Left ventricle myocardium inferior (tissue), 1 donor: ENCODE results near the gene ECSIT. TPM values are rescaled to one million over a fixed set of nuclear protein-coding genes. Genes with fewer than 3 reads are reported as not detected.

Experiments used
- DNase-seq: peaks from one replicate; pipeline ENCODE4 v3.0.0-alpha.2; 2020
- H3K27ac ChIP-seq: fragments of 200-600 bp; replicated peaks from 2 replicates; pipeline ENCODE4 v1.8.0; 2021
- H3K27me3 ChIP-seq: fragments of 200-600 bp; 2 replicates; pipeline ENCODE4 v1.8.0; 2021; ENCODE audit warnings: low read depth
- H3K36me3 ChIP-seq: fragments of 200-600 bp; 2 replicates; pipeline ENCODE4 v1.8.0; 2021
- H3K4me1 ChIP-seq: fragments of 200-600 bp; 2 replicates; pipeline ENCODE4 v1.8.0; 2021
- H3K4me3 ChIP-seq: fragments of 200-600 bp; 2 replicates; pipeline ENCODE4 v1.8.0; 2021; ENCODE audit warnings: mild to moderate bottlenecking, moderate library complexity
- H3K9me3 ChIP-seq: fragments of 200-600 bp; replicated peaks from 2 replicates; pipeline ENCODE4 v1.8.0; 2021
- intact Hi-C: fragments of 100-400 bp; cut with micrococcal nuclease; formaldehyde crosslinking; loops from one replicate; pipeline ENCODE4 v1.11.0; 2022
- microRNA-seq: library from miRNA; unstranded; fragments of <30 nt; microRNA quantifications from one replicate; pipeline ENCODE4 v1.2.0, GENCODE V29; 2020
- total RNA-seq: library from RNA; stranded (reverse); fragmentation: NEBNext Ultra II Directional; extraction: Animal tissue kit (Norgen Biotek cat#: 25700); gene quantifications from one replicate; pipeline ENCODE4 v1.2.1, GENCODE V29; 2021
- TF ChIP-seq, protein P1 (sequence below): fragments of 200-600 bp; IDR thresholded peaks from 2 replicates; pipeline ENCODE4 v1.8.0; 2021; ENCODE audit warnings: antibody characterized with exemption, mild to moderate bottlenecking, borderline replicate concordance
- donor health status: DM: no; HTN: yes; CAD: no; lungs with severe emphysema.

Gene ECSIT
- total RNA-seq, 1 donor from 2014 or later, result 167 TPM

DNA sequence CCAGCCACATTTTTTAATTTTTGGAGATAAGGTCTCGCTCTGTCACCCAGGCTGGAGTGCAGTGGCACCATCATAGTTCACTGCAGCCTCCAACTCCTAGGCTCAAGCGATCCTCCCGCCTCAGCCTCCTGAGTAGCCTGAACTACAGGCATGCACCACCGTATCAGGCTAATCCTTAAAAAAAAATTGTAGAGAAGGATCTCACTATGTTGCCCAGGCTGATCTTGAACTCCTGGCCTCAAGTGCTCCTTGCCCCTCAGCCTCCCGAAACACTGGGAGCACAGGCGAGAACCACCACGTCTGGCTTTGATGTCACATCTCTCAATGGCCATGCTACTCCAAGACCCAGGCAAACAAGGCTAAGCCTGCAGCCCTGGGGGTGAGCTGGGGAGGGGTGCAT lies 72.3 kb downstream of the ECSIT start:
- intact Hi-C loops, result no loop called here
- no peaks in the 10 kb centered on the region for H3K4me1 ChIP-seq
- TF ChIP-seq, protein P1, sequence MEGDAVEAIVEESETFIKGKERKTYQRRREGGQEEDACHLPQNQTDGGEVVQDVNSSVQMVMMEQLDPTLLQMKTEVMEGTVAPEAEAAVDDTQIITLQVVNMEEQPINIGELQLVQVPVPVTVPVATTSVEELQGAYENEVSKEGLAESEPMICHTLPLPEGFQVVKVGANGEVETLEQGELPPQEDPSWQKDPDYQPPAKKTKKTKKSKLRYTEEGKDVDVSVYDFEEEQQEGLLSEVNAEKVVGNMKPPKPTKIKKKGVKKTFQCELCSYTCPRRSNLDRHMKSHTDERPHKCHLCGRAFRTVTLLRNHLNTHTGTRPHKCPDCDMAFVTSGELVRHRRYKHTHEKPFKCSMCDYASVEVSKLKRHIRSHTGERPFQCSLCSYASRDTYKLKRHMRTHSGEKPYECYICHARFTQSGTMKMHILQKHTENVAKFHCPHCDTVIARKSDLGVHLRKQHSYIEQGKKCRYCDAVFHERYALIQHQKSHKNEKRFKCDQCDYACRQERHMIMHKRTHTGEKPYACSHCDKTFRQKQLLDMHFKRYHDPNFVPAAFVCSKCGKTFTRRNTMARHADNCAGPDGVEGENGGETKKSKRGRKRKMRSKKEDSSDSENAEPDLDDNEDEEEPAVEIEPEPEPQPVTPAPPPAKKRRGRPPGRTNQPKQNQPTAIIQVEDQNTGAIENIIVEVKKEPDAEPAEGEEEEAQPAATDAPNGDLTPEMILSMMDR, result no peak
- H3K36me3 ChIP-seq, result no peaks in the 10 kb centered on the region
- no peak for DNase-seq
- no peak overlapping the region for H3K4me3 ChIP-seq
- no peak overlapping the region for H3K27ac ChIP-seq
- H3K9me3 ChIP-seq, result no peaks in the 10 kb centered on the region
- peaks cover 73% of the 10 kb centered on the region for H3K27me3 ChIP-seq

Small RNA genes within 50 kb of the gene (microRNA-seq; reads per million reads assigned to microRNA genes)
- not detected for gene MIR7974

Other genes starting within 250 kb of the ECSIT start
- not detected for gene TSPAN16, start 233.0 kb downstream of the ECSIT start, total RNA-seq
- 7.2 TPM for gene RAB3D, start 189.5 kb downstream of the ECSIT start, total RNA-seq
- 77.8 TPM for gene TMEM205, start 182.9 kb downstream of the ECSIT start, total RNA-seq
- gene CCDC159, start 182.6 kb downstream of the ECSIT start, total RNA-seq, result 24.5 TPM
- gene PLPPR2, start 173.7 kb downstream of the ECSIT start, total RNA-seq, result 10.6 TPM
- 1.1 TPM for gene SWSAP1, start 154.5 kb downstream of the ECSIT start, total RNA-seq
- gene EPOR, start 144.8 kb downstream of the ECSIT start, total RNA-seq, result 6.0 TPM
- gene RGL3, start 109.8 kb downstream of the ECSIT start, total RNA-seq, result 9.2 TPM
- gene ODAD3, start 94.0 kb downstream of the ECSIT start, total RNA-seq, result 0.77 TPM
- 120 TPM for gene PRKCSH, start 93.5 kb downstream of the ECSIT start, total RNA-seq
- gene ELAVL3, start 48.1 kb downstream of the ECSIT start, total RNA-seq, result 0.66 TPM
- gene ZNF653, start 23.3 kb downstream of the ECSIT start, total RNA-seq, result 4.2 TPM
- gene CNN1, start 9.7 kb upstream of the ECSIT start, total RNA-seq, result 133 TPM
- 33.1 TPM for gene ELOF1, start 30.1 kb upstream of the ECSIT start, total RNA-seq
- gene ACP5, start 48.5 kb upstream of the ECSIT start, total RNA-seq, result 3.1 TPM
- 5.5 TPM for gene ZNF627, start 68.3 kb upstream of the ECSIT start, total RNA-seq
- 3.3 TPM for gene ZNF823, start 209.8 kb upstream of the ECSIT start, total RNA-seq
- gene ZNF441, start 237.9 kb upstream of the ECSIT start, total RNA-seq, result 4.3 TPM